A549 (cell line): ENCODE results near the gene MAD1L1.

Source experiments
- HDAC2 ChIP-seq: fragments of 200-600 bp; sonication (generic); IDR thresholded peaks from 2 replicates; pipeline ENCODE4 v1.6.1; 2016
- HMGXB4 ChIP-seq: fragments of 250-450 bp; sonication (Bioruptor Pico); IDR thresholded peaks from 2 replicates; pipeline ENCODE4 v1.5.0; 2021; ENCODE audit warnings: mild to moderate bottlenecking, moderate library complexity, borderline replicate concordance
- MAFK ChIP-seq: fragments of 450-650 bp; IDR thresholded peaks from 2 replicates; pipeline ENCODE4 v1.6.1; 2014; ENCODE audit not compliant: partially characterized antibody
- SMC3 ChIP-seq: fragments of >200 bp; sonication (Bioruptor Twin); formaldehyde crosslinking; IDR thresholded peaks from 3 replicates; pipeline ENCODE4 v1.6.1; 2018; ENCODE audit warnings: inconsistent platforms
- ZFP36 ChIP-seq: fragments of 450-650 bp; IDR thresholded peaks from 2 replicates; pipeline ENCODE4 v1.6.1; 2014; ENCODE audit warnings: borderline replicate concordance; ENCODE audit not compliant: partially characterized antibody
- TF ChIP-seq, protein P1 (sequence below): fragments of >200 bp; sonication (Bioruptor Twin); formaldehyde crosslinking; IDR thresholded peaks from 3 replicates; pipeline ENCODE4 v1.5.1; 2016

DNA sequence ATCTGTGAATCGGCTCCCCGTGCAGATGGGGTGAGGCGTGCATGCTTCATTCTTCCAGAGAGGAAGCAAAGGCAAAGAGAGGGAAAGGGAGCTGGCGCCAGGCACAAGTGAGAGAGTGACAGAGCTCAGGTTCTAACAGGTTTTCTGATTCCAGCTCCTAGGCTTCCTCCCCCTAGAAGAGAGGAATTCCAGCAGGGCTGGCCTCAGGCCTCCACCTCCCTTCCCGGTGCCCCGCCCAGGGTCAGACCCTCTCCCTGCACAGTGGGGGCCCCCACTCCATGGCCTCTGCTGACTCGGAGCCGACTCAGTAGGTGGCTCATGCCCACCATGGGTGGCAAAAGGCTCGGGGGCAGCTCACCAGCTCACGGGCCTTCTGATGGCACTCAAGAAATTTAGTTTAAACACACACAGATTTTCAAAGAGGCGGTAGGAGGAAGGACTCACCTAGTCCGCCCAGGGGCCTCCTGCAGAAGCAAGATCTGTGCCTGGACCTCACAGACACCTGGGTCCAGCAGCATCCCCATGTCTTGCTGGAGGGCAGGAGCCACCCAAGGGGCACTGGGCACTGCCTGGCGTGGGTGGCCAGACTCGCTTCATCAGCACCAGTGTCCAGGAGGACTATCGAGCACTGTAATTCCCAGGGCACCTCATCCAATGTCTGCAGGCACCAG lies 183.5 kb downstream of the MAD1L1 start:
- TF ChIP-seq ZFP36 (no peak), HDAC2 (no peak), MAFK (no peak), HMGXB4 (no peak), SMC3 (no peak)
- TF ChIP-seq, protein P1, sequence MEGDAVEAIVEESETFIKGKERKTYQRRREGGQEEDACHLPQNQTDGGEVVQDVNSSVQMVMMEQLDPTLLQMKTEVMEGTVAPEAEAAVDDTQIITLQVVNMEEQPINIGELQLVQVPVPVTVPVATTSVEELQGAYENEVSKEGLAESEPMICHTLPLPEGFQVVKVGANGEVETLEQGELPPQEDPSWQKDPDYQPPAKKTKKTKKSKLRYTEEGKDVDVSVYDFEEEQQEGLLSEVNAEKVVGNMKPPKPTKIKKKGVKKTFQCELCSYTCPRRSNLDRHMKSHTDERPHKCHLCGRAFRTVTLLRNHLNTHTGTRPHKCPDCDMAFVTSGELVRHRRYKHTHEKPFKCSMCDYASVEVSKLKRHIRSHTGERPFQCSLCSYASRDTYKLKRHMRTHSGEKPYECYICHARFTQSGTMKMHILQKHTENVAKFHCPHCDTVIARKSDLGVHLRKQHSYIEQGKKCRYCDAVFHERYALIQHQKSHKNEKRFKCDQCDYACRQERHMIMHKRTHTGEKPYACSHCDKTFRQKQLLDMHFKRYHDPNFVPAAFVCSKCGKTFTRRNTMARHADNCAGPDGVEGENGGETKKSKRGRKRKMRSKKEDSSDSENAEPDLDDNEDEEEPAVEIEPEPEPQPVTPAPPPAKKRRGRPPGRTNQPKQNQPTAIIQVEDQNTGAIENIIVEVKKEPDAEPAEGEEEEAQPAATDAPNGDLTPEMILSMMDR: no peak
